HepG2 (cell line): Measurements from ENCODE around the gene TUBG1. TPM values are rescaled to one million over a fixed set of nuclear protein-coding genes. Genes with fewer than 3 reads are reported as not detected.
A peak's percentile ranks its signal among the peaks of the same experiment; 100 is the strongest.

Experiments used
- ARNT ChIP-seq: fragments of 450-650 bp; IDR thresholded peaks from 2 replicates; pipeline ENCODE4 v1.6.1; 2017
- CEBPZ ChIP-seq: IDR thresholded peaks from 2 replicates; pipeline ENCODE4 v1.6.1; 2012; ENCODE audit warnings: low read length, improper control_type of control experiment
- CHD2 ChIP-seq: IDR thresholded peaks from 2 replicates; pipeline ENCODE4 v1.6.1; 2011; ENCODE audit warnings: low read depth, low read length, improper control_type of control experiment
- FOXO4 ChIP-seq: sonication (generic); formaldehyde crosslinking; conservative IDR thresholded peaks from 2 replicates; pipeline ENCODE4 v1.8.1; 2023; ENCODE audit warnings: missing genetic modification reagents
- GABPB1 ChIP-seq: IDR thresholded peaks from 2 replicates; pipeline ENCODE4 v1.6.1; 2016; ENCODE audit warnings: mild to moderate bottlenecking, missing genetic modification reagents, moderate library complexity, missing compliant biosample characterization
- NR2C2 ChIP-seq: sonication (generic); formaldehyde crosslinking; IDR thresholded peaks from 2 replicates; pipeline ENCODE4 v1.4.0; 2020; ENCODE audit warnings: missing genetic modification reagents, mild to moderate bottlenecking, moderate library complexity, borderline replicate concordance
- PAWR ChIP-seq: sonication (generic); formaldehyde crosslinking; IDR thresholded peaks from 2 replicates; pipeline ENCODE4 v1.4.0; 2020; ENCODE audit warnings: missing genetic modification reagents, mild to moderate bottlenecking, borderline replicate concordance
- SIX4 ChIP-seq: sonication (generic); formaldehyde crosslinking; IDR thresholded peaks from 2 replicates; pipeline ENCODE4 v1.4.0; 2020; ENCODE audit warnings: missing genetic modification reagents
- SP4 ChIP-seq: sonication (generic); formaldehyde crosslinking; IDR thresholded peaks from 2 replicates; pipeline ENCODE4 v1.8.1; 2023; ENCODE audit warnings: mild to moderate bottlenecking, missing genetic modification reagents
- SRY ChIP-seq: sonication (generic); formaldehyde crosslinking; IDR thresholded peaks from 2 replicates; pipeline ENCODE4 v1.8.0; 2022; ENCODE audit warnings: mild to moderate bottlenecking, missing genetic modification reagents
- YEATS2 ChIP-seq: sonication (generic); formaldehyde crosslinking; IDR thresholded peaks from 2 replicates; pipeline ENCODE4 v1.4.0; 2020; ENCODE audit warnings: missing genetic modification reagents, borderline replicate concordance
- ZBTB39 ChIP-seq: sonication (generic); formaldehyde crosslinking; IDR thresholded peaks from 2 replicates; pipeline ENCODE4 v1.5.0; 2020; ENCODE audit warnings: missing genetic modification reagents
- ZNF124 ChIP-seq: sonication (generic); formaldehyde crosslinking; IDR thresholded peaks from 2 replicates; pipeline ENCODE4 v1.4.0; 2020; ENCODE audit warnings: missing genetic modification reagents
- ZNF563 ChIP-seq: sonication (generic); formaldehyde crosslinking; IDR thresholded peaks from 2 replicates; pipeline ENCODE4 v1.8.0; 2022; ENCODE audit warnings: mild to moderate bottlenecking, moderate library complexity, missing genetic modification reagents
- ZNF720 ChIP-seq: sonication (generic); formaldehyde crosslinking; IDR thresholded peaks from 2 replicates; pipeline ENCODE4 v1.4.0; 2020; ENCODE audit warnings: missing genetic modification reagents
- polyA plus RNA-seq, 8 experiments: library from polyadenylated mRNA; depleted of rRNA in 3 of 8; stranded (reverse) in 7 of 8; unstranded in 1 of 8; fragments of >200 nt; fragmentation: Illumina TruSeq in 4 of 8; extraction: Trizol in 4 of 8; gene quantifications; 2 replicates each; pipeline versions ENCODE4 v1.2.1 to v1.2.3, GENCODE V29; 2011 to 2016; ENCODE audit warnings: low read depth in 4 of 8, missing spikeins in 1 of 8, mixed read lengths in 1 of 8; ENCODE audit not compliant: insufficient read depth in 1 of 8
- total RNA-seq, 5 experiments: library from RNA; depleted of rRNA; stranded (reverse); fragments of >200 nt; fragmentation: Illumina TruSeq; extraction: Trizol; gene quantifications; 2 replicates each; pipeline ENCODE4 v1.2.3, GENCODE V29; 2016; ENCODE audit warnings: low read depth in 1 of 5
- TF ChIP-seq, protein P1 (sequence below): sonication (generic); formaldehyde crosslinking; IDR thresholded peaks from 2 replicates; pipeline ENCODE4 v1.4.0; 2020; ENCODE audit warnings: missing genetic modification reagents
- TF ChIP-seq, protein P2 (sequence below): sonication (generic); formaldehyde crosslinking; conservative IDR thresholded peaks from 2 replicates; pipeline ENCODE4 v1.4.0; 2020; ENCODE audit warnings: missing genetic modification reagents
- TF ChIP-seq, protein P3 (sequence below): IDR thresholded peaks from 2 replicates; pipeline ENCODE4 v1.6.1; 2016; ENCODE audit warnings: missing biosample characterization, missing genetic modification reagents, low read depth

TUBG1 gene
- total and polyA plus RNA-seq, 2 of the 13 experiments (the other 11 are each of a cell fraction or from before 2014, with no cell fraction given) = 74.1 to 137 TPM

- TF ChIP-seq FOXO4 (CRISPR knock-in tag) (no peak), SRY (CRISPR knock-in tag) (0 out of 2 replicates have a peak, but pooled peaks have one; percentile 82), NR2C2 (CRISPR knock-in tag) (peak; percentile 89), CEBPZ (no peak), PAWR (CRISPR knock-in tag) (no peak; the same call in 1 of the 2 replicates), GABPB1 (CRISPR knock-in tag) (peak; percentile 97), SP4 (CRISPR knock-in tag) (0 out of 2 replicates have a peak, but pooled peaks have one; percentile 66), ZNF563 (CRISPR knock-in tag) (peak; percentile 51; the same call in 1 of the 2 replicates), SIX4 (no peak), ZBTB39 (CRISPR knock-in tag) (peak; percentile 91; the same call in 1 of the 2 replicates), ZNF720 (CRISPR knock-in tag) (no peak), ARNT (no peak), YEATS2 (peak; percentile 87), ZNF124 (0 out of 2 replicates have a peak, but pooled peaks have one; percentile 77), CHD2 (peak; percentile 11; the same call in 1 of the 2 replicates)
- TF ChIP-seq, protein P1, sequence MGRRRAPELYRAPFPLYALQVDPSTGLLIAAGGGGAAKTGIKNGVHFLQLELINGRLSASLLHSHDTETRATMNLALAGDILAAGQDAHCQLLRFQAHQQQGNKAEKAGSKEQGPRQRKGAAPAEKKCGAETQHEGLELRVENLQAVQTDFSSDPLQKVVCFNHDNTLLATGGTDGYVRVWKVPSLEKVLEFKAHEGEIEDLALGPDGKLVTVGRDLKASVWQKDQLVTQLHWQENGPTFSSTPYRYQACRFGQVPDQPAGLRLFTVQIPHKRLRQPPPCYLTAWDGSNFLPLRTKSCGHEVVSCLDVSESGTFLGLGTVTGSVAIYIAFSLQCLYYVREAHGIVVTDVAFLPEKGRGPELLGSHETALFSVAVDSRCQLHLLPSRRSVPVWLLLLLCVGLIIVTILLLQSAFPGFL (CRISPR knock-in tag) = no peak
- TF ChIP-seq, protein P2, sequence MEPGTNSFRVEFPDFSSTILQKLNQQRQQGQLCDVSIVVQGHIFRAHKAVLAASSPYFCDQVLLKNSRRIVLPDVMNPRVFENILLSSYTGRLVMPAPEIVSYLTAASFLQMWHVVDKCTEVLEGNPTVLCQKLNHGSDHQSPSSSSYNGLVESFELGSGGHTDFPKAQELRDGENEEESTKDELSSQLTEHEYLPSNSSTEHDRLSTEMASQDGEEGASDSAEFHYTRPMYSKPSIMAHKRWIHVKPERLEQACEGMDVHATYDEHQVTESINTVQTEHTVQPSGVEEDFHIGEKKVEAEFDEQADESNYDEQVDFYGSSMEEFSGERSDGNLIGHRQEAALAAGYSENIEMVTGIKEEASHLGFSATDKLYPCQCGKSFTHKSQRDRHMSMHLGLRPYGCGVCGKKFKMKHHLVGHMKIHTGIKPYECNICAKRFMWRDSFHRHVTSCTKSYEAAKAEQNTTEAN (CRISPR knock-in tag) = no peak
- TF ChIP-seq, protein P3, sequence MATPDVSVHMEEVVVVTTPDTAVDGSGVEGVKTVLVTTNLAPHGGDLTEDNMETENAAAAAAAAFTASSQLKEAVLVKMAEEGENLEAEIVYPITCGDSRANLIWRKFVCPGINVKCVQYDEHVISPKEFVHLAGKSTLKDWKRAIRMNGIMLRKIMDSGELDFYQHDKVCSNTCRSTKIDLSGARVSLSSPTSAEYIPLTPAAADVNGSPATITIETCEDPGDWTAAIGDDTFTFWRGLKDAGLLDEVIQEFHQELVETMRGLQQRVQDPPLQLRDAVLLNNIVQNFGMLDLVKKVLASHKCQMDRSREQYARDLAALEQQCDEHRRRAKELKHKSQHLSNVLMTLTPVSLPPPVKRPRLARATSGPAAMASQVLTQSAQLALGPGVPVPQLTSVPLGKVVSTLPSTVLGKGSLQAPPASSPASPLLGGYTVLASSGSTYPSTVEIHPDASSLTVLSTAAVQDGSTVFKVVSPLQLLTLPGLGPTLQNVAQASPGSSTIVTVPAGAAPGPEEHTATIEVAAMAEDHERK (CRISPR knock-in tag) = peak; percentile 87
Measured at GRCh38 chr17:42566883-42567573, 42.5 kb upstream of the TUBG1 start, which contains the start of gene MLX (continued).
